NK-92 treated with Interleukin-12 subunit alpha and Interleukin-12 subunit beta, amount 100 ng/mL, for 24 hours (cell line): Measurements from ENCODE around the gene CAMTA1.

Experiments
- DNase-seq: peaks from one replicate; lab custom pipeline; 2025; lab: John Stamatoyannopoulos, UW

Gene CAMTA1

GRCh38 chr1:7077136-7077535, 291.9 kb downstream of the CAMTA1 start:
- DNase-seq: no peak

- no peak for DNase-seq
Measured at GRCh38 chr1:7077970-7078369, 292.7 kb downstream of the CAMTA1 start.

- no peak for DNase-seq
Measured at GRCh38 chr1:7079637-7080036, 294.4 kb downstream of the CAMTA1 start.

- DNase-seq: no peak
Measured at GRCh38 chr1:7084232-7084894, 299.1 kb downstream of the CAMTA1 start.

- no peak for DNase-seq
Measured at GRCh38 chr1:7085521-7085920, 300.3 kb downstream of the CAMTA1 start.

GRCh38 chr1:7086106-7086505, 300.9 kb downstream of the CAMTA1 start:
- DNase-seq: no peak

GRCh38 chr1:7087888-7088287, 302.6 kb downstream of the CAMTA1 start:
- DNase-seq: no peak

- DNase-seq: no peak
Measured at GRCh38 chr1:7089497-7089896, 304.2 kb downstream of the CAMTA1 start.

GRCh38 chr1:7093297-7093696, 308.0 kb downstream of the CAMTA1 start:
- no peak for DNase-seq

GRCh38 chr1:7094086-7094485, 308.8 kb downstream of the CAMTA1 start:
- no peak for DNase-seq

- no peak for DNase-seq
Measured at GRCh38 chr1:7094509-7094908, 309.3 kb downstream of the CAMTA1 start.

- no peak for DNase-seq
Measured at GRCh38 chr1:7095343-7095964, 310.2 kb downstream of the CAMTA1 start.

- no peak for DNase-seq
Measured at GRCh38 chr1:7097938-7098592, 312.8 kb downstream of the CAMTA1 start.

- no peak for DNase-seq
Measured at GRCh38 chr1:7098641-7099040, 313.4 kb downstream of the CAMTA1 start.

- DNase-seq: no peak
Measured at GRCh38 chr1:7100479-7100878, 315.2 kb downstream of the CAMTA1 start.

- no peak for DNase-seq
Measured at GRCh38 chr1:7101187-7101586, 315.9 kb downstream of the CAMTA1 start.

- no peak for DNase-seq
Measured at GRCh38 chr1:7103361-7103782, 318.1 kb downstream of the CAMTA1 start.

- DNase-seq: no peak
Measured at GRCh38 chr1:7103874-7104273, 318.6 kb downstream of the CAMTA1 start.

GRCh38 chr1:7104339-7104738, 319.1 kb downstream of the CAMTA1 start:
- no peak for DNase-seq

GRCh38 chr1:7105269-7105668, 320.0 kb downstream of the CAMTA1 start:
- no peak for DNase-seq

- DNase-seq: no peak
Measured at GRCh38 chr1:7106442-7107108, 321.3 kb downstream of the CAMTA1 start.

- no peak for DNase-seq
Measured at GRCh38 chr1:7107109-7107830, 322.0 kb downstream of the CAMTA1 start.
